GM19240 (cell line): ENCODE results near the gene FAAP100.

ENCODE experiments used
- DNase-seq: peaks from one replicate; pipeline ENCODE4 v3.0.0; 2011; ENCODE audit warnings: low spot score; ENCODE audit not compliant: insufficient read length

Gene FAAP100

GRCh38 chr17:81553616-81554181 is 1.5 kb upstream of the FAAP100 start:
- DNase-seq: no peak

GRCh38 chr17:81553018-81553615 is 964 bp upstream of the FAAP100 start:
- DNase-seq: peak; percentile 88

GRCh38 chr17:81551458-81552243 is 502 bp downstream of the FAAP100 start:
- DNase-seq: no peak

GRCh38 chr17:81550830-81551457 is 1.2 kb downstream of the FAAP100 start:
- DNase-seq: no peak

GRCh38 chr17:81550285-81550684 is 1.9 kb downstream of the FAAP100 start:
- no peak for DNase-seq

GRCh38 chr17:81549826-81550225 is 2.3 kb downstream of the FAAP100 start:
- DNase-seq: no peak

GRCh38 chr17:81549031-81549557 is 3.1 kb downstream of the FAAP100 start:
- DNase-seq: no peak

- DNase-seq: no peak
These were observed 4.6 kb downstream of the FAAP100 start for GRCh38 chr17:81547614-81547982.

- DNase-seq: no peak
These were observed 5.1 kb downstream of the FAAP100 start for GRCh38 chr17:81546906-81547613.

GRCh38 chr17:81545160-81545949 is 6.8 kb downstream of the FAAP100 start:
- DNase-seq: no peak

GRCh38 chr17:81544281-81544974 is 7.7 kb downstream of the FAAP100 start:
- DNase-seq: no peak

- DNase-seq: no peak
These were observed 8.4 kb downstream of the FAAP100 start for GRCh38 chr17:81543756-81544155.

GRCh38 chr17:81543339-81543675 is 8.8 kb downstream of the FAAP100 start:
- DNase-seq: no peak

GRCh38 chr17:81542431-81543338 is 9.5 kb downstream of the FAAP100 start:
- no peak for DNase-seq

GRCh38 chr17:81541123-81541522 is 11.0 kb downstream of the FAAP100 start:
- DNase-seq: no peak

- DNase-seq: no peak
These were observed 11.5 kb downstream of the FAAP100 start for GRCh38 chr17:81540676-81541027.

- DNase-seq: no peak
These were observed 12.0 kb downstream of the FAAP100 start for GRCh38 chr17:81539961-81540675.

- no peak for DNase-seq
These were observed 12.6 kb downstream of the FAAP100 start for GRCh38 chr17:81539571-81539900.
